GM12873 (cell line): ENCODE results near the gene CXorf66.

ENCODE experiments used
- TF ChIP-seq, protein P1 (sequence below): IDR thresholded peaks from 2 replicates; pipeline ENCODE4 v1.5.1; 2012; ENCODE audit warnings: low read depth, mild to moderate bottlenecking, moderate library complexity, low read length, control low read depth; ENCODE audit not compliant: insufficient read depth; ENCODE audit errors: missing control alignments

Gene CXorf66, protein sequence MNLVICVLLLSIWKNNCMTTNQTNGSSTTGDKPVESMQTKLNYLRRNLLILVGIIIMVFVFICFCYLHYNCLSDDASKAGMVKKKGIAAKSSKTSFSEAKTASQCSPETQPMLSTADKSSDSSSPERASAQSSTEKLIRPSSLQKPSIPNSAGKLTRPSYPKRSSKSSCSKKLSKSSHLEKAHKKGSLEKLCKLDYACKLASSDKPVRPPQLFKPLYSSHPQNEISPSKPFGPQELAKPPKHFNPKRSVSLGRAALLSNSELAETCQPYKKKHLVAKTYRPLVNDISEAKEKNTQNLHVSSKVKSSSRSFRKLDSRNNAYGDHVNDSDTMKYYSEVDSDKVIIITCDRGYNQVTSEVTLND

DNA sequence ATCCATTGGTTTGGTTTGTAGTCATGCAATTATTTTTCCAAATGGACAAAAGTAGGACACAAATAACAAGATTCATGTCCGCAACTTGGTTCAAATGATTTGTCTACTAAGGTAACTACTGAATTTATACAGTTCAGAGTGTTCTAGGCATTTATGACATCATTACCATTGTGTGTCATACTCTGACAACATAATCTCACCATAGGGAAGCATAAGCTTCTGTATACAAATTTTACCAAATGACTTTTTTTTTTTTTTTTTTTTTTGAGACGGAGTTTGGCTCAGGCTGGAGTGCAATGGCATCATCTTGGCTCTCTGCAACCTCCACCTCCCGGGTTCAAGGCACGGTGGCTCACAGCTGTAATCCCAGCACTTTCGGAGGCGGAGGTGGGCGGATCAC is at the start of gene CXorf66:
TSS of gene CXorf66 (minus strand) at position 101 of the 400 bp plus-strand sequence. CDS start at position 76, 25 bp downstream.
- TF ChIP-seq, protein P1, sequence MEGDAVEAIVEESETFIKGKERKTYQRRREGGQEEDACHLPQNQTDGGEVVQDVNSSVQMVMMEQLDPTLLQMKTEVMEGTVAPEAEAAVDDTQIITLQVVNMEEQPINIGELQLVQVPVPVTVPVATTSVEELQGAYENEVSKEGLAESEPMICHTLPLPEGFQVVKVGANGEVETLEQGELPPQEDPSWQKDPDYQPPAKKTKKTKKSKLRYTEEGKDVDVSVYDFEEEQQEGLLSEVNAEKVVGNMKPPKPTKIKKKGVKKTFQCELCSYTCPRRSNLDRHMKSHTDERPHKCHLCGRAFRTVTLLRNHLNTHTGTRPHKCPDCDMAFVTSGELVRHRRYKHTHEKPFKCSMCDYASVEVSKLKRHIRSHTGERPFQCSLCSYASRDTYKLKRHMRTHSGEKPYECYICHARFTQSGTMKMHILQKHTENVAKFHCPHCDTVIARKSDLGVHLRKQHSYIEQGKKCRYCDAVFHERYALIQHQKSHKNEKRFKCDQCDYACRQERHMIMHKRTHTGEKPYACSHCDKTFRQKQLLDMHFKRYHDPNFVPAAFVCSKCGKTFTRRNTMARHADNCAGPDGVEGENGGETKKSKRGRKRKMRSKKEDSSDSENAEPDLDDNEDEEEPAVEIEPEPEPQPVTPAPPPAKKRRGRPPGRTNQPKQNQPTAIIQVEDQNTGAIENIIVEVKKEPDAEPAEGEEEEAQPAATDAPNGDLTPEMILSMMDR: no peak

DNA sequence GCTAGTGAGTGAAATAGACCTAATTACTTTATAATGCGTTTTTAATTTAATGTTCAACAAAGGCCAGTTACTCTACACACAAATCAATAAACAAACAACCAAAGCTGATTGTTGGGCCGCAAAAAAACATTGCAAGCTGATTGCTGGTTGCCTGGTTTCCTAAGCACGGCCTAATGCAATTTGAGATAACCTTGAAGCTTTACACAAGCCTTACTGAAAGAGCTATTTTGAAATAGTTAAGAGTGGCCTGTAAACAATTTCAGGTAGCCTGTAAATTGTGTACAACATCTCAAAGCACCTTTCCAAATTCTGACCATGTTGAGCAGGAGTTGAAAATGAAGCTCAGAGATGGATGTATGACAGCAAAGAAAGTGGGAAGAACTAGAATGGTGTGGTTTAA is 17.5 kb upstream of the CXorf66 start:
- TF ChIP-seq, protein P1: no peak

- TF ChIP-seq, protein P1: no peak
Measured at GRCh38 chrX:139974471-139974870, 9.2 kb upstream of the CXorf66 start.

- TF ChIP-seq, protein P1: no peak
Measured at GRCh38 chrX:139972629-139973624, 7.6 kb upstream of the CXorf66 start.

- TF ChIP-seq, protein P1: no peak
Measured at GRCh38 chrX:139972113-139972512, 6.8 kb upstream of the CXorf66 start.

GRCh38 chrX:139971394-139971749 is 6.1 kb upstream of the CXorf66 start:
- TF ChIP-seq, protein P1: no peak

GRCh38 chrX:139969286-139969685 is 4.0 kb upstream of the CXorf66 start:
- TF ChIP-seq, protein P1: no peak
